ENCODE results near the gene TEX28. TPM values are rescaled to one million over a fixed set of nuclear protein-coding genes. Genes with fewer than 3 reads are reported as not detected.

The TEX28 gene
- total RNA-seq, 1 experiment from 2014 or later: not detected

GRCh38 chrX:154328646-154329045 lies 33.7 kb upstream of the TEX28 start:
- DNase-seq (ENCODE audit: low read depth, low spot score) (no peak), ATAC-seq (no peak)
- no peaks in the 10 kb centered on the region for H3K4me1 ChIP-seq (ENCODE audit: control insufficient read depth in 1 of 2, insufficient read depth in 2 of 2, low read length in 2 of 2)
- no peaks in the 10 kb centered on the region for H3K36me3 ChIP-seq (ENCODE audit: control insufficient read depth in 1 of 2, insufficient read depth in 2 of 2, low read length in 2 of 2)
- H3K4me2 ChIP-seq (ENCODE audit: low read length): no peak overlapping the region
- POLR2A ChIA-PET: interaction anchor here (0.6 kb wide), 1 partner anchor 43 kb away, joined by 3 read pairs; no protein-coding TSS in a partner anchor
- no peaks in the 10 kb centered on the region for H3K9me2 ChIP-seq (ENCODE audit: insufficient read depth)
- no peak overlapping the region for H3K27ac ChIP-seq (ENCODE audit: low read depth, low read length)
- no peak overlapping the region for H3K9ac ChIP-seq (ENCODE audit: low read length)
- no TSS peak for BruUV-seq (replicated peaks)
- H4K20me1 ChIP-seq (ENCODE audit: insufficient read depth): no peaks in the 10 kb centered on the region
- intact Hi-C loops (cut with micrococcal nuclease): no loop called here
- no peak overlapping the region for H3K4me3 ChIP-seq (replicated peaks in 1 of 2; ENCODE audit: low read depth in 1 of 2, low read length in 2 of 2)
- no peak overlapping the region for H2AFZ ChIP-seq (ENCODE audit: low read depth, low read length, poor library complexity, severe bottlenecking)
- 0 out of 2 replicates have a peak, but pooled peaks cover 8% of the 10 kb centered on the region for H3K27me3 ChIP-seq (ENCODE audit: insufficient read depth, low read length)
- no peaks in the 10 kb centered on the region for H3K9me3 ChIP-seq (ENCODE audit: control insufficient read depth in 1 of 2, insufficient read depth in 1 of 2, low read depth in 1 of 2, low read length in 2 of 2)
- RAD21 ChIA-PET (ENCODE audit: low non-redundant PET in 1 of 2, low total read pairs in 2 of 2, uncharacterized antibody in 2 of 2, unreplicated experiment in 2 of 2): no interaction called here
- TF ChIP-seq CTCF (IDR thresholded peaks at IDR 0.05 in 2 of 3, conservative IDR thresholded peaks at IDR 0.05 in 1 of 3; ENCODE audit: borderline replicate concordance in 1 of 3, insufficient read depth in 1 of 3, low read depth in 2 of 3, low read length in 2 of 3): no peak
- no peak for TF ChIP-seq POLR2AphosphoS5 (IDR thresholded peaks at IDR 0.05; ENCODE audit: low read depth, low read length)
- TF ChIP-seq, protein P1, sequence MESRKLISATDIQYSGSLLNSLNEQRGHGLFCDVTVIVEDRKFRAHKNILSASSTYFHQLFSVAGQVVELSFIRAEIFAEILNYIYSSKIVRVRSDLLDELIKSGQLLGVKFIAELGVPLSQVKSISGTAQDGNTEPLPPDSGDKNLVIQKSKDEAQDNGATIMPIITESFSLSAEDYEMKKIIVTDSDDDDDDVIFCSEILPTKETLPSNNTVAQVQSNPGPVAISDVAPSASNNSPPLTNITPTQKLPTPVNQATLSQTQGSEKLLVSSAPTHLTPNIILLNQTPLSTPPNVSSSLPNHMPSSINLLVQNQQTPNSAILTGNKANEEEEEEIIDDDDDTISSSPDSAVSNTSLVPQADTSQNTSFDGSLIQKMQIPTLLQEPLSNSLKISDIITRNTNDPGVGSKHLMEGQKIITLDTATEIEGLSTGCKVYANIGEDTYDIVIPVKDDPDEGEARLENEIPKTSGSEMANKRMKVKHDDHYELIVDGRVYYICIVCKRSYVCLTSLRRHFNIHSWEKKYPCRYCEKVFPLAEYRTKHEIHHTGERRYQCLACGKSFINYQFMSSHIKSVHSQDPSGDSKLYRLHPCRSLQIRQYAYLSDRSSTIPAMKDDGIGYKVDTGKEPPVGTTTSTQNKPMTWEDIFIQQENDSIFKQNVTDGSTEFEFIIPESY (IDR thresholded peaks at IDR 0.05; ENCODE audit: extremely low read depth, insufficient replicate concordance, low read length): no peak
- no peak for TF ChIP-seq JUND (IDR thresholded peaks at IDR 0.05)
- no peak for TF ChIP-seq TCF7L2 (IDR thresholded peaks at IDR 0.05; ENCODE audit: borderline replicate concordance, extremely low read depth, insufficient read depth, insufficient read length)
- TF ChIP-seq SIN3A (IDR thresholded peaks at IDR 0.05; ENCODE audit: low read depth): no peak
- TF ChIP-seq CBX3 (IDR thresholded peaks at IDR 0.05; ENCODE audit: low read depth): no peak
- TF ChIP-seq SP1 (IDR thresholded peaks at IDR 0.05; ENCODE audit: low read depth): no peak
- no peak for TF ChIP-seq POLR2A (IDR thresholded peaks at IDR 0.05; ENCODE audit: borderline replicate concordance, extremely low read depth, insufficient read depth, insufficient read length)
- TF ChIP-seq EGR1 (IDR thresholded peaks at IDR 0.05; ENCODE audit: low read depth): no peak
- no peak for TF ChIP-seq ZNF274 (IDR thresholded peaks at IDR 0.05; ENCODE audit: low read depth, low read length)
- TF ChIP-seq CEBPB (IDR thresholded peaks at IDR 0.05; ENCODE audit: low read depth): no peak
- no peak for TF ChIP-seq RAD21 (IDR thresholded peaks at IDR 0.05; ENCODE audit: low read depth)
- CTCF ChIA-PET: no interaction called here
- no peaks in the 10 kb centered on the region for H3K79me2 ChIP-seq (ENCODE audit: insufficient read depth, low read length)

Data from HCT116 (cell line).